Activated T-cell treated with anti-CD3 and anti-CD28 coated beads, Interleukin-2, amount 50 U/mL, for 4 hours (primary cell): Measurements from ENCODE around the gene NRXN2. TPM values are rescaled to one million over a fixed set of nuclear protein-coding genes. Genes with fewer than 3 reads are reported as not detected.

ENCODE experiments used
- ATAC-seq, 2 donors: fragments of 200-7000 bp; cut with Tn5 transposase; one replicate each; pipeline ENCODE4 v1.10.0; 2021
- DNase-seq: peaks from one replicate; pipeline ENCODE4 v3.0.0-alpha.2; 2020
- H3K27me3 Mint-ChIP-seq: one replicate; pipeline ENCODE4 v1.8.0; 2021; ENCODE audit warnings: low read depth, mixed read lengths
- H3K36me3 Mint-ChIP-seq: one replicate; pipeline ENCODE4 v1.8.0; 2022; ENCODE audit warnings: mixed read lengths; ENCODE audit not compliant: insufficient read depth
- H3K4me1 Mint-ChIP-seq: one replicate; pipeline ENCODE4 v1.8.0; 2021; ENCODE audit warnings: low read depth, mixed read lengths
- H3K4me3 Mint-ChIP-seq: one replicate; pipeline ENCODE4 v1.8.0; 2021; ENCODE audit warnings: mild to moderate bottlenecking, moderate library complexity, mixed read lengths
- H3K9me3 Mint-ChIP-seq: one replicate; pipeline ENCODE4 v1.8.0; 2021; ENCODE audit warnings: mixed read lengths
- total RNA-seq, 3 donors: library from RNA; stranded (reverse); gene quantifications; one replicate each; pipeline ENCODE4 v1.2.1, GENCODE V29; 2021

NRXN2 gene
- total RNA-seq, 3 donors from 2014 or later: 0.16 to 1.0 (median 0.71) TPM

DNA sequence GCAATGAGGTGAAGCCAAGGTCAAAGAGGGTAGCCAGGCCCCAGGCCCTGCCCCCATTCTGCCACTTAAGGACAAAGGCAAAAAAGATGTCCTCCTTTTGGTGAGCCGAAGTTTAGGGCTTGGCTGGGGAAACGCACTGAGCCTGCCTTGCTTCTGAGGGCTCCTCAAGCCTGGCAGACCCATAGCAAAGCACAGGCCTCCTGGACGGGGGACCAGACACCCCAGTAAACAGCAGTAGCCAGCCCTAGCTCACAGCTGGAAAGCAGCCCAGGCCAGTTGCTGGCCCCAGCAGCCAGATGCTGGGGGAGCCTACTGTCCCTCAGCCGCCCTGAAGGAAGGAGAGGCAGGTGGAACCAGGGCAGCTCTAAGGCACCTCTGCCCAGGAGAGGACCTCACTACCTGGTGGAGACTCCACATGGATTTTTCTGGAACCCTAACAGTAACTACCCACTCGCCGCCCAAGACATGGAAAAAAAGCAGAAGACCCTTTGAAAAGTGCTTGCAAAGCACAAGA is 40.6 kb upstream of the NRXN2 start:
- Mint-ChIP-seq H3K4me1 (peaks cover 90% of the 10 kb centered on the region), H3K4me3 (peak overlapping the region; percentile 42), H3K27me3 (no peaks in the 10 kb centered on the region), H3K9me3 (no peaks in the 10 kb centered on the region), H3K36me3 (peaks cover 50% of the 10 kb centered on the region)
- DNase-seq (no peak), ATAC-seq (no peak)

GRCh38 chr11:64762674-64763525 is 39.9 kb upstream of the NRXN2 start:
- peak; percentile 6 to 10 for ATAC-seq
- Mint-ChIP-seq H3K36me3 (peaks cover 44% of the 10 kb centered on the region), H3K4me3 (peak overlapping the region; percentile 57)

DNA sequence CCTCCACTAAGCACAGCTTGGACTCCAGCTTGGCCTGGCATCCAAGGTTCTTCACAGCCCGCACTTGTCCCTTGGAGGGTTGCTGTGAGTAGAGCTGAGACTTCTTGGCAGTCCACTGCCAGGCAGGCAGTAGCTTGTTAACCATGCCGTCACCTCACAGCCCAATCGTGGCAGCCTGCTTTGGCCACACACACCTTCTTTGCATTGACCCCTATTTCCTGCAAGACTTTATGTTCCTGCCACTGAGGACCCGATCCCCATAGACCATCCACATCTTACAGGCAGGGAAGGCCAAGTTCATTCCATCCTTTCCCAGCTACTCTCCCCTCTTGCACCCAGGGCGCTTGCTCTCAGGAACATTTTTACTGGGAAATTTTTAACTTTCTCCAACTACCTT is 39.3 kb upstream of the NRXN2 start:
- Mint-ChIP-seq H3K4me3 (peak overlapping the region; percentile 24), H3K27me3 (no peaks in the 10 kb centered on the region), H3K9me3 (no peaks in the 10 kb centered on the region), H3K4me1 (peaks cover 77% of the 10 kb centered on the region), H3K36me3 (peaks cover 39% of the 10 kb centered on the region)
- DNase-seq (no peak), ATAC-seq (no peak)

More at GRCh38 chr11:64762674-64763525, 39.9 kb upstream of the NRXN2 start:
- Mint-ChIP-seq H3K9me3 (no peaks in the 10 kb centered on the region), H3K4me1 (peaks cover 83% of the 10 kb centered on the region), H3K27me3 (no peaks in the 10 kb centered on the region)
- no peak for DNase-seq

DNA sequence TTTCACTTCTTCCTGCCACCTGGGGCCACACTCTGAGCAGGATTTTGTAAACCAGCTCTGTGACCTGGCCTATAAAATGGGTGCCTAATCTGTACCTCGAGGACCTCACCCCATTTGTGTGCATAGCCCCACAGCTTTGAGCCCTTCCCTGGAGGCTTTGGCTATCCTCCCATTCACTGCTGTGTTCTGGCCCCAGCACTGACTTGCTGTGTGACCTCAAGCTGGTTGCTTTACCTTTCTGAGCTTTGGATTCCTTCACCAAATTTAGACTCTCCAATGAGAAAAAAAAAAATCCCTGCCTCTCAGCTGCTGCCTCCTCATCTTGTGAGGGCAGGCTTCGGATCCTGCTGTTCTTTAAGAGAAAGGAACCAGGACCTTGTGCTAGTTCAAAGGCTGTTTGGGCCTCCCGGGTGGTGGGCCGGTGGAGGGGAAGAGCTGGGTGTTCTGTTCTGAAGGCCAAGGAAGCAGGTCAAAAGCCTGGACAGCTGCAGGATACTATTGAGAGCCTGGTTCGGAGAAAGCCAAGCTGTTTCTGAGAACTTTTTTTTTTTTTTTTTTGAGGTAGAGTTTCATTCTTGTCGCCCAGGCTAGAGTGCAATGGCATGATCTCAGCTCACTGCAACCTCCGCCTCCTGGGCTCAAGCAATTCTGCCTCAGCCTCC is 37.9 kb upstream of the NRXN2 start:
- DNase-seq (no peak), ATAC-seq (peak in 1 of 2 donors; percentile 2)
- Mint-ChIP-seq H3K36me3 (peaks cover 33% of the 10 kb centered on the region), H3K27me3 (no peaks in the 10 kb centered on the region), H3K9me3 (no peaks in the 10 kb centered on the region), H3K4me3 (peak overlapping the region; percentile 8), H3K4me1 (peaks cover 67% of the 10 kb centered on the region)

DNA sequence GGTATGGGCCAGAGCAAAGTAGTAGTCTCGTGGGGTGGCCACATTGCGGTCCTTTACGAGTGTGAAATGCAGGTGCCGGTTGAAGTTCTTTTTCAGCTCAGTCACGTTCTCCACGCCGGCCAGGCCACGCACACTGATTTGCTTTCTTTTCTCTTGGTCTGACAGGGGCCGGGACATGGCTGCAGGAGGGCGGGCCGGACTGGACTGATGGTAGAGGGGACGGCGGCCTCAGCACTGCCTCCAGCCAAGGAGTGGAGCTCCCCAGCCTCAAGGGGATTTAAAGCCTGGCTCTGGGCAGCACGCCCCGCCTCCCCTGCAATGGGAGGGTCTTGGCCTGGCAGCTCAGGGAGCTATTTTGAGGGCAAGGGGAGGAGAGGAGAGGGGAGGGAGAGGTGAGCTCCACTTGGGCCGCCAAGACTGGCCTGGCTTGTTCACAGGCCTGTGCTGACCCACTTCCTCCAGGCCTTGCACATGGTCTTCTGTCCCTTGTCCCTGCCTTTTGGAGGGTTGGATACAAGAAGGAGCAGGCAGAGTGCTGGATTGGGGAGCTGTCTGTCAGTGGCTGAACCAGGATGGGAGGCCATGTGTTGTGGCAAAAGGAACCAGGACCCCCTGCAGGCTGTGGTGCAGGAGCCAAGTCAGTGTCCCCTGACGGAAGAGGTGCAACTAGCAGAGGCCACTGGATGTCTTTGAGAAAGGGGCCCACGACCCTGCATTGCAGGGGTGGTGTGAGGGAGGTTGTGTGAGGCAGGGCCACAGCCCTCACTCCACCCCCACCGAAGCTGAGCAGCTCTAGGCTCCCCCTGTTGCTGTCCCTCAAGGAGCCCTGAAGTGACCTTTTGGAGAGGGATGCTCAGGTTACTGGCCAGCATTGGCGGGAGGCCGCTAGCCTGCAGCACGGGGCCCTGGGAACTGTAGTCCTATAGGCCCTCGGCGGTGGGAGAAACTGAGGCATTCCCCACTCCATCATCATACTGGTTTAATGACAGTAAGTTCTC is 37.0 kb upstream of the NRXN2 start, which contains the start of gene PYGM:
TSS of gene PYGM (minus strand) at position 253 of the 998 bp plus-strand sequence. CDS start at position 177, 76 bp downstream.
- no peak for DNase-seq
- peak; percentile 6 to 12 for ATAC-seq
- Mint-ChIP-seq H3K4me1 (peaks cover 62% of the 10 kb centered on the region), H3K4me3 (no peak within 1 kb of the TSS), H3K36me3 (peaks cover 30% of the 10 kb centered on the region), H3K27me3 (no peaks in the 10 kb centered on the region), H3K9me3 (no peaks in the 10 kb centered on the region)

DNA sequence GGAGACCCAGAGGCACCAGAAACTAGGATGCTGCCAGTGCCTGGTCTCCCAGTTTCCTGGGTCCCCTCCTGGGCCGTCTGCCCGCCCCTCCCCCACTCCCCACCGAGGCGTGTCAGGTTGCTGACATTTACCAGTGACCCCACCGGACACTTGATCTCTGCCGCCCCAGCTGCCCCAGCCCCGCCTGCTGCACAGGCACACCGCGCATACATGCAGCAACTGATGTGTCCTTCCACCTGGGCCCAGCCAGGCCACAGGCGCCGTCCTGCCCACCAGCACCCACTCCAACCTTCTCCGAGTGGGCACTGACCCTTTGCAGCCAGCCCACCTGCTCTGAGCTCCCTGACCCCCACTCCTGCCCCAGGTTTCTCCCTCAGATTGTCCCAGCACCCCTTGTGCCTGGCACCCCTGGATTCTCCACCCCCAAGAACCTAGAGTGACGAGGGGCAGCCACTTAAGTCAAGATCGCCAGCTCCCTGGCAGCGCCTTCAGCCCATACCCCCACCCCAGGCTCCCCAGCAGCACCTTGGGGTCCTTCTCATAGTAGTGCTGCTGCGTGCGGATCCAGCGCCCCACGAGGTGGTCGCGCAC is 36.2 kb upstream of the NRXN2 start:
- Mint-ChIP-seq H3K27me3 (no peaks in the 10 kb centered on the region), H3K9me3 (no peaks in the 10 kb centered on the region), H3K4me3 (no peak overlapping the region), H3K4me1 (peaks cover 54% of the 10 kb centered on the region), H3K36me3 (peaks cover 22% of the 10 kb centered on the region)
- no peak for ATAC-seq
- DNase-seq: no peak

DNA sequence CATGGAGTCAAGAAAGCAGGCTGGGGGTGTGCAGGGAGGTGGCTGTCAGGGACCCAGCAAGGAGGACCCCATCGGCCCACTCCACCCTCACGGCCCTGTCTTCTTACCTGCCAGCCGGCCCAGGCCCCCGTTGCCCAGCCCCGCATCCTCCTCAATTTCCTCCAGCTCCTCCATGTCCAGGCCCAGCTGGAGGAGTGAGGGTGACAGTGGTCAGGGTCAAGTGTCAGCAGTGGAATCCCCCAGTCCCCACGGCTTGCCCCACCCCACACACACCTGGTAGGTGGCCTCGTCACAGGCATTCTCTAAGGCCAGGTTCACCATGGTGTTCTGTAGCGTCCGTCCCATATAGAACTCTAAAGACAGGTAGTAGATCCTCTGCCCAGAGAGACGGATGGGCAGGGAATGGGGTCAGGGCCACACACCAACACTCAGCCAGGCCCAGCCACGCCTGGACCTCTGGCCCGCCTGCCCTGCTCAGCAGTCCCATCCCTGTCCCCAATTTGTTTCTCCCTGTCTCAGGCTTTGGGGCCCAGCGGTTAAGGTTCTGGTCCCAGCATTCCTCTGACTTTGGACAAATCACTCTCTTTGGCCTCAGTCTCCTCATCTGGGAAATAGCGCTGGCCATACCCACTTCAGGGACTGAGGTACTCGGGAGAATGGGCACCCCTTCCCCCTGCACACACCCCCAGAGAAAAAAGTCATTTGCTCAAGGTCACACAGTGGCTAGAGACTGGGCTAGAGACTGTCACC is 35.5 kb upstream of the NRXN2 start:
- Mint-ChIP-seq H3K4me3 (no peak overlapping the region), H3K4me1 (peaks cover 47% of the 10 kb centered on the region), H3K36me3 (peaks cover 16% of the 10 kb centered on the region), H3K27me3 (no peaks in the 10 kb centered on the region), H3K9me3 (no peaks in the 10 kb centered on the region)
- no peak for ATAC-seq
- DNase-seq: no peak

- Mint-ChIP-seq H3K27me3 (no peaks in the 10 kb centered on the region), H3K36me3 (peaks cover 12% of the 10 kb centered on the region), H3K9me3 (no peaks in the 10 kb centered on the region), H3K4me1 (peaks cover 39% of the 10 kb centered on the region), H3K4me3 (no peak overlapping the region)
- ATAC-seq (no peak), DNase-seq (no peak)
Observed at GRCh38 chr11:64757549-64758329, 34.7 kb upstream of the NRXN2 start.

DNA sequence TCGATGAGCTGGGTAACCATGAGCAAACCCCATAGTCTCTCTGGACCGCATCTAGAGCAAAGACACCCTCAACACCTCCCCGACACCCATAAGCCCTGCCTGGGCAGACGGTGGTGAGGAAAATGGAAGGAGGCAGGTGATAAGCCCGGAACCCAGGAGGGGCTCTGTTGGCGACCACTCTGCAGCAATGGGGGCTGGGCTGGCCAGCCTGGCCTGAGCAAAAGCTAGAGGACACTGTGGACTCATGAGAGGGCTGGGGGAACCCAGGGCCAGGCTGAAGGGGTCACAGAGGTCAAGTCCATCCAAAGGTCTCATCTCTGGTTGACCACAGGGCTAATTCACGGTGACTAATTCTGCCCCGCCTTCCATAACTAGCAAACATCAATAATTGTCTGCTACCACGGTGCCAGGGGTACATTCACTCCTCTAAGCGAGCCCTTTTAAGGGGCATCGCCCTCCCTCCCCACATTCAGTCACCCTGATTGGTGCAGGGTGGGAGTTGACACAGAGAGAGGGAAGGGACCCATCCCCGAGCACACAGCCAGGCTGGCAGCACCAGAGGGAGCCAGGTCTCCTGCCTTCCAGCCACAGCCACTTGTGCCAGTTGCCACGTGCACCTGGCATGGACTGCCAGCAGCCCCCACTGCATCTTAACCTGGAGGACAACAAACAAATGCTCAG is 32.8 kb upstream of the NRXN2 start:
- Mint-ChIP-seq H3K27me3 (no peaks in the 10 kb centered on the region), H3K9me3 (no peaks in the 10 kb centered on the region), H3K4me1 (peaks cover 22% of the 10 kb centered on the region), H3K4me3 (no peak overlapping the region), H3K36me3 (peaks cover 15% of the 10 kb centered on the region)
- DNase-seq (no peak), ATAC-seq (no peak)

GRCh38 chr11:64754919-64755662 is 32.1 kb upstream of the NRXN2 start:
- Mint-ChIP-seq H3K27me3 (no peaks in the 10 kb centered on the region), H3K4me3 (no peak overlapping the region), H3K36me3 (peaks cover 14% of the 10 kb centered on the region), H3K9me3 (no peaks in the 10 kb centered on the region), H3K4me1 (peaks cover 22% of the 10 kb centered on the region)
- no peak for ATAC-seq
- no peak for DNase-seq

- DNase-seq: no peak
- Mint-ChIP-seq H3K4me1 (peaks cover 18% of the 10 kb centered on the region), H3K9me3 (no peaks in the 10 kb centered on the region), H3K27me3 (no peaks in the 10 kb centered on the region), H3K4me3 (no peak overlapping the region), H3K36me3 (peaks cover 14% of the 10 kb centered on the region)
- no peak for ATAC-seq
Observed at GRCh38 chr11:64754124-64754918, 31.3 kb upstream of the NRXN2 start.
